Activated CD4-positive, alpha-beta T cell treated with anti-CD3 and anti-CD28 coated beads, Interleukin-2, amount 50 U/mL, for 16 hours (primary cell): Measurements from ENCODE around the gene KRTAP4-8.
"Not testable (repeated sequence)": the region's sequence is repeated elsewhere in the genome, so short reads cannot be mapped to it uniquely, and the experiment has no call there.

Experiments
- DNase-seq: peaks from one replicate; pipeline ENCODE4 v3.0.0-alpha.2; 2020

Gene KRTAP4-8

DNA sequence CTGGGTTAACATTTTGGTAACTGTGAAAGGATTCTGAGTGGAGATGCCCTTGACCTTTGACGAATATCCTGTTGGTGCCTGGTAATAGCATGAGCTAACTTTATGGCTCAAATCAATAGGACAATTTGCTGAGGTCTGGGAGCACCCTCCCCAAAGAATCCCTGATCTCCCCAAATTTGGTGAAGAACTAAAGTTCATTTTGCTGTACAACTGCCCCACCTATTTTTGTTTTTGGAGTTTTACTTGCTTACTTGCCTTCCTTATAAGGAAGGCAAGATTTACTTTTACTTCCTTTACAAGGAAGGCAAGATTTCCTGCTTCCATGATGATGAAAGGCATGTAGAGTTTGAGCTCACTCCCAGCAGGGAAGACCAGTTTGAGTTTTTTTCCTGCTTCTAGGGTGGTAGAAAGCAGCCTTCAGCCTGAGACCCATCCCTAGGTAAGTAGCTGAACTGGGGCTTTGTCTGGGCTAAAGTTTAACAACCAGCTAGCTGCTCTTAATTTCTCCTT is 10.1 kb upstream of the KRTAP4-8 start:
- DNase-seq: no peak

DNA sequence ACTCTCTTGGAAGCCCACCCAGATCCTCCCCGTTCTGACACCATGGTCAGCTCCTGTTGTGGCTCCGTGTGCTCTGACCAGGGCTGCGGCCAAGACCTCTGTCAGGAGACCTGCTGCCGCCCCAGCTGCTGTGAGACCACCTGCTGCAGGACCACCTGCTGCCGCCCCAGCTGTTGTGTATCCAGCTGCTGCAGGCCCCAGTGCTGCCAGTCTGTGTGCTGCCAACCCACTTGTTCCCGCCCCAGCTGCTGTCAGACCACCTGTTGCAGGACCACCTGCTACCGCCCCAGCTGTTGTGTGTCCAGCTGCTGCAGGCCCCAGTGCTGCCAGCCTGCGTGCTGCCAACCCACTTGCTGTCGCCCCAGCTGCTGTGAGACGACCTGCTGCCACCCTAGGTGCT is 7.4 kb upstream of the KRTAP4-8 start, which contains the start of gene KRTAP4-9:
KRTAP4-9 (plus strand) TSS at position 43 of the 400 bp plus-strand sequence; CDS start at position 43, 0 bp downstream.
- DNase-seq: not testable (repeated sequence)

DNA sequence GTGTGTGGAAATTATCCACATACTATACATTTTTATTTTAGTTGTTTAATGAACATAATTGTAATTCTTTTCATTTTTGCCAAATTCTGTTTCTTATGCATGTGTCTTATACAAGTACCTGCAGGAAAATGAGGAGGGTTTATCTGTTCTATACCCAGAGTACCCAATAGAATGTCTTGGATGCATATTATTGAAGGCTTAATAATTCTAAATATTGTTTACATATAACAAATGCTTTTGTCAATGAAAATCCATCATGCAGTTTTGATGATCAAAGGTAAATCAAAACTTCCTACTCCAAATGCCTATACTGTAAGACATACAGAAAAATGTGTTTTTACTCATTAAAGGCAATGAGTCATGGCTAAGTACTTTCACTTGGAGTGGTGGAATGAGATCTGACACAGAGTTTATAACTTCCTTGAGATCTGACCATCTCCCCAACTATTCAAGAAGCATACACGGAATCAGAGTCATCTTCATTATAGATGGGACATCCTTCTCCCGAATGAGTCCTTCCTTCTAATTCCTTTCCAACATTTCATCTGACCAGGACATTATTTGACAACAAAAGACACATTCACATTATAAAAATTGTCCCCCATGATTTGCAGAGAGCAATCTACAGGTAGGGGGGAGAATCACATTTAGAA is 6.6 kb upstream of the KRTAP4-8 start:
- DNase-seq: not testable (repeated sequence)

DNA sequence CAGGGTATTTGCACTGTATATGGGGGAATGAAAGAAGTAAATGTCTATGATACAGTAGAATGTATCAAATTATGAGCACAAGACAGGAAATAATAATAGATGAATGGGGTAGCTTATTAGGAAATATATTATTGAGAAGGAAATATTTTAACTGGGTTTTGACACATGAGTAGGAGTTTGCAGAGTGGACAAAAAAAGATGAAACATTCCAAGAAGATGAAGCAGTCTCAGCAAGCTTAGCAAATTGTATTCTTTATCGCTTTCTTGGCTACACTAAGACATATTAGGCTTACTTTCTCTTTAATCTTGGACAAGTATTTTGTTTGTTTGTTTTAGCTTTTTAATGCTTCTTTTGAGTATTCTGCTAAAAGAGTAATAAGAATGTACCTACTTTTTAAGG is 6.0 kb upstream of the KRTAP4-8 start:
- no peak for DNase-seq

DNA sequence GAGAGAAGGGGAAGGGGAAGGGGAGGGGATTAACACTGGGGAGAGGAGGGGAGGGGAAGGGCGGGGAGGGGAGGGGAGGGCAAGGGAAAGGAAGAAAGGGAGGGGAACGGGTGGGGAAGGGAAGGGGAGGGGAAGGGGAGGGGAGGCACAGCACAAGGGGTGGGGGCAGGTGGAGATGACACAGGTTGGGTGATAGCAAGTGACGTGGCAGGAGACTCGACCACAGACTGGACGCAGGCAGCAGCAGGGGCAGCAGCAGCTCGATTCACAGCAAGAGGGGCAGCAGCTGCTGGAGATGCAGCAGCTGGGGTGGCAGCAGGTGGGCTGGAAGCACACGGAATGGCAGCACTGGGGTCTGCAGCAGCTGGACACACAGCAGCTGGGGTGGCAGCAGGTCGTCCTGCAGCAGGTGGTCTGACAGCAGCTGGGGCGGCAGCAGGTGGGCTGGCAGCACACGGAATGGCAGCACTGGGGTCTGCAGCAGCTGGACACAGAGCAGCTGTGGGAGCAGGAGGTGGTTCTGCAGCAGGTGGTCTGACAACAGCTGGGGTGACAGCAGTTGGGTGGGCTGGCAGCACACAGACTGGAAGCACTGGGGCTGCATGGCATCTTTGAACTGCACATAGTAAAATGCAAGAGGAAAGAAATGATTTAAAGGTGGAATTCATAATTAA is 3.8 kb upstream of the KRTAP4-8 start, which contains the start of gene KRTAP4-16:
KRTAP4-16 (minus strand) TSS at position 624 of the 674 bp plus-strand sequence; CDS start at position 624, 0 bp downstream.
- DNase-seq: no peak

DNA sequence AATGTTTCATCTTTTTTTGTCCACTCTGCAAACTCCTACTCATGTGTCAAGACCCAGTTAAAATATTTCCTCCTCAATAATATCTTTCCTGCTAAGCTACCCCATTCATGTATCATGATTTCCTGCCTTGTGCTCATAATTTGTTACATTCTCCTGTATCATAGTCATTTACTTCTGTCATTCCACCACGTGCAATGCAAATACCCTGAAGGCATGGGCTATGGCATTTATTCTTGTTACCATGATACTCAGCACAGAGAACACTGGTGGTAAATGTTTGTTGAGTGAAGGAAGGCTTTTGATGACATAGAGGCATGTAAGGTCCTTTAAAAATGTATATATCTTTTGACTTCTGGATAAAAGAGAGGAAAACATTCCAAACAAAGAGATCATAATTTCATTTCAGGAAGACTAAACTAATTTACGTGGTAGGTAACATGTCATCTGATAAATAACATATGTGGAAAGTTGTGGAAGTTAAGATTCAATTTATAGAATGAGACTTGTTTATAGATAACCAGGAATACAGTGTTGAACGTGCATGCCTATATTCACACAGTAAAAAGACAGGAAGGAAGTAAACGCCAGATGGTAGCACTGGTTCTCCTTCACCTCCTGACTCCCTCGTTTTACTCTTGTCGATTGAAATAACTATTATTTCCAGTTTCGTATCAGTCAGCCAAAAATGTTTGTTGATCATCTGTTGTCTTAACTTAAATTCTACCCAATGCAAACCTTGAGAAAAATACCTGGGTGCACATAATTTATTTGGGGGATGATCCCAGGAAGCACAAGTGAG is 1.9 kb upstream of the KRTAP4-8 start:
- DNase-seq: not testable (repeated sequence)

DNA sequence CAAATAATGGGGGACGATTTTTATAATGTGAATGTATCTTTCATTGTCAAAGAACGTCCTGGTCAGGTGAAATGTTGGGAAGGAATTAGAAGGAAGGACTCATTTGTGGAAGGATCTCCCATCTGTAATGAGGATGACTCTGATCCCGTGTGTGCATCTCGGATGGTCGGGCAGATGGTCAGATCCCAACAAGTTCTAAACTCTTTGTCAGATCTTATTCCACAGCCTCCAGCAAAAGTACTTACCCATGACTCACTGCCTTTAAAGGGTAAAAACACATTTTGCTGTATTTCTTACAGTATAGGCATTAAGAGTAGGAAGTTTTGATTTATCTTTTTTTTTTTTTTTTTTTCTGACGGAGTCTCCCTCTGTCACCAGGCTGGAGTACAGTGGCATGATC is 539 bp upstream of the KRTAP4-8 start:
- DNase-seq: no peak

DNA sequence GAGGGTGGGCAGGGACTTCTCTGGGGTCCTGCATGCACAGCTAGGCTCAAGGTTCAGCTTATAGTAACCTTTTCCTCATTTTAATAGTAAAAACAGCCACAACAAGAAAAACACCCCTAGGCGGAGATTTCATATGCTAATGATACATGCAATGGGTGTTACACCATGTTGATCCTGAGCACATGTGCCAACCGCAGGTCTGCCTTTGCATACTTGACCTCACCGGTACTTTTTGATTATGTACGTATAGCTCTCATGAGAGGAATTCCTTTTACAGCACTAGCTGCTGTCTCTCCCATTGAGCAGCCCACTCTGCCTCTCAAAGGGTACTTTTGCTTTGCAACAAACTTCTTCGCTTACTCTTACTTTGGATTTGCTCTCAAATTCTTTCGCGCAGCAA is 1.9 kb downstream of the KRTAP4-8 start:
- no peak for DNase-seq

DNA sequence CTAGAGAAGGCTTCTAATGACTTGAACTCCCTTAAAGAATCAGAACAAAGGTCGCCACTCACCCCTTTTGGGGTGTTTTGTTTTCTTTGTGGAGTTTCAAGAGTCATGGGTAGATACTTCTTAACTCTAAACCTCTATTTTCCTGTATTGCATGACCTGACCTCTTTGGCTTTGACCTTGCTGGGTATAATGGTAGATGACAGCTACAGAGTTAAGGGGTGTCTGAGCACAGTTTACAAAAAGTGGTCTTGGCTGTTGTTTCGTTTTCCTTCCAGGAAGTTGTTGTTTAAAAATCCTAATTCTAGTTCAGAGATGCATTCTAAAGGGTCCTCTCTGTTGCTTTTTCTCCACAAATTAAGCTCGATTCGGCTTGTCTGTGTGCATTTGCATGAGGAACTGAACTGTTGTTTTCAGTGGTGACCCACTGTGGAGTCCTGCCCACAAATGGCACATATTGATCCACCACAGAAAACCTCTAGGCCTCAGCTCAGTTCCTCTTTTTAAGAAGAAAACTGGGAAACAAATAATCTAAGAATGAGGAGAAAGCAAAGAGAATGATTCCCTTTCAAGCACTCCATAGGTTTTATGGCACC is 9.1 kb downstream of the KRTAP4-8 start:
- not testable (repeated sequence) for DNase-seq

DNA sequence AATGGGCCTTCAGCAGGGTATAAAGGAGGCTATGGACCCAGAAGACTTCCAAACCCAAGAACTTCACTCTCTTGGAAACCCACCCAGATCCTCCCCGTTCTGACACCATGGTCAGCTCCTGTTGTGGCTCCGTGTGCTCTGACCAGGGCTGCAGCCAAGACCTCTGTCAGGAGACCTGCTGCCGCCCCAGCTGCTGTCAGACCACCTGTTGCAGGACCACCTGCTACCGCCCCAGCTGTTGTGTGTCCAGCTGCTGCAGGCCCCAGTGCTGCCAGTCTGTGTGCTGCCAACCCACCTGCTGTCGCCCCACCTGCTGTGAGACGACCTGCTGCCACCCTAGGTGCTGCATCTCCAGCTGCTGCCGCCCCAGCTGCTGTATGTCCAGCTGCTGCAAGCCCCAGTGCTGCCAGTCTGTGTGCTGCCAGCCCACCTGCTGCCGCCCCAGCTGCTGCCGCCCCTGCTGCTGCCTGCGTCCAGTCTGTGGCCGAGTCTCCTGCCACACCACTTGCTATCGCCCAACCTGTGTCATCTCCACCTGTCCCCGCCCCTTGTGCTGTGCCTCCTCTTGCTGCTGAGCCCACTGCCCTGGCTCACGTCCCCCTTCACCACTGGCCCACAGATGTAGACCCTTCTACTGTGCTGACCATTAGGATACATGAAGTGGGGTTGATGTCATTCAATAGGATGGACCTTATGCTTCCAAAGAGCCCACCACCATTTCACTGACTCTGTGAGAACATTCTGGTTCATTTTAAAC is 13.7 kb downstream of the KRTAP4-8 start, which contains the start of gene KRTAP4-7:
KRTAP4-7 (plus strand) TSS at position 51 of the 757 bp plus-strand sequence; CDS start at position 108, 57 bp downstream.
- not testable (repeated sequence) for DNase-seq

DNA sequence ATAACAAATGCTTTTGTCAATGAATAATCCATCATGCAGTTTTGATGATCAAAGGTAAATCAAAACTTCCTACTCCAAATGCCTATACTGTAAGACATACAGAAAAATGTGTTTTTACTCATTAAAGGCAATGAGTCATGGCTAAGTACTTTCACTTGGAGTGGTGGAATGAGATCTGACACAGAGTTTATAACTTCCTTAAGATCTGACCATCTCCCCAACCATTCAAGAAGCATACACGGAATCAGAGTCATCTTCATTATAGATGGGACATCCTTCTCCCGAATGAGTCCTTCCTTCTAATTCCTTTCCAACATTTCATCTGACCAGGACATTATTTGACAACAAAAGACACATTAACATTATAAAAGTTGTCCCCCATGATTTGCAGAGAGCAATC is 14.5 kb downstream of the KRTAP4-8 start:
- DNase-seq: not testable (repeated sequence)

DNA sequence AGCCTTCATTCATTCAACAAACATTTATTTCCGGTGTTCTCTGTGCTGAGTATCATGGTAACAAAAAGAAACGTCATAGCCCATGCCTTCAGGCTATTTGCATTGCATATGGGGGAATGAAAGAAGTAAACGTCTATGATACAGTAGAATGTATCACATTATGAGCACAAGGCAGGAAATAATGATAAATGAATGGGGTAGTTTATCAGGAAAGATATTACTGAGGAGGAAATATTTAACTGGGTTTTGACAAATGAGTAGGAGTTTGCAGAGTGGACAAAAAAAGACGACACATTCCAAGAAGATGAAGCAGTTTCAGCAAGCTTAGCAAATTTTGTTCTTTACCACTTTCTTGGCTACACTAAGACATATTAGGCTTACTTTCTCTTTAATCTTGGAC is 15.3 kb downstream of the KRTAP4-8 start:
- no peak for DNase-seq

DNA sequence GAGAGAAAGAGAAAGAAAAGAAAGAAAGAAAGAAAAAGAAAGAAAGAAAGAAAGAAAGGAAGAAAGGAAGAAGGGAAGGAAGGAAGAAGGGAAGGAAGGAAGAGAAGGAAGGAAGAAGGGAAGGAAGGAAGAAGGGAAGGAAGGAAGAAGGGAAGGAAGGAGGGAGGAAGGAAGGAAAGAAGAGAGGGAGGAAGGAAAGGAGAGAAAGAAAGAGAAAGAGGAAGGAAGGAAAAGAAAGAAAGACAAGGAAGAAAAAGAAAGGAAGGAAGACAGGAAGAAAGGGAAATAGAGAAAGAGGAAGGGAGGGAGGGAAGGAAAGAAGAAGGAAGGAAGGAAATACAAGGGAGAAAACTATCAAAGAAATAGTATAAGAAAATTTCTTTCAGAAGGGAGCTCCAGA is 21.2 kb downstream of the KRTAP4-8 start:
- no peak for DNase-seq

DNA sequence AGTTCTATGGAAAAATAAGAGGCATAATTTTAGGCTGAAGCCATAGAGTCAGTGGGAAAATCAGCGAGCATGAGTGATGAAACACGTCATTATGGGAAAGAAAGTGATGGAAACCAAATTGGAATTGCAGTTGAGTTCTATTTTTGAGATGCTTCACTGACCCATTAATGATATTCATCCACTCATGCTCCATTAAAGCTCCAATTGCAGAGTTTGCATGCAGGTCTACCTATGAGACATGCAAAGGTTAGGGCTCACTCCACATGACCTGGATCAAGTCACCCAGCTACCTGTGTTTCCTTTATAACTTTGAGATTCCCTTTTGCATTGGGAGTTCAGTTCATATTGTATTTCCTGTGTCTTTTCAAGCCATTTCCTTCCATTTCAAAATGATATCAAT is 24.3 kb downstream of the KRTAP4-8 start:
- no peak for DNase-seq

DNA sequence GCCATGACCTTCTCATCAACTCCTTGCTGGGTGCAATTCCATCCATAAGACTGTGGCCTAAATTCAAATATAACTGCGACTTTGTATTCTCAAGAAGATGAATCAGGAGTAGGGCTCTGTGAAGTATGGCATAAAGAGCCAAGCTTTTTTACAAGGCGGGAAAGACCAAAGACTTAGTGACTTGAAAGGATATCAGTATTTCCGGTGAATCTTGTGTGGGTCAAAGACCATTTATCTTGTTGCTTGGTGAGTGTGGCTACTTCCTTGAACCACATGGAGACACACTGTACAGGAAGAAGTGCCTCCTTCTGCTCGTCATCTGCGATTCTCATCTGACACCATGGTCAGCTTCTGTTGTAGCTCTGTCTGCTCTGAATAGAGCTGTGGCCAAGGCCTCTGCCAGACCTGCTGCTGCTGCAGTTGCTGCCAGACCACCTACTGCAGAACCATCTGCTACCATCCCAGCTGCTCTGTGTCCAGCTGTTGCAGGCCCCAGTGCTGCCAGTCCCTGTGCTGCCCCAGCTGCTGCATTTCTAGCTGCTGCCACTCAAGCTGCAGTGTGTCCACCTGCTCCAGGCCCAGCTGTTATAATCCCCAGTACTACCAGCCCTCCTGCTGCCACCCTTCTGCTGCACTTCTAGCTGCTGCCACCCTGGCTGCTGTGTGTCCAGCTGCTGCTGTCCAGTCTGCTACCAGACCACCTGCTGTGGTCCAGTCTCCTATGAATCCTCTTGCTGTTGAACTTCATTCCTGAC is 26.2 kb downstream of the KRTAP4-8 start:
- DNase-seq: no peak

DNA sequence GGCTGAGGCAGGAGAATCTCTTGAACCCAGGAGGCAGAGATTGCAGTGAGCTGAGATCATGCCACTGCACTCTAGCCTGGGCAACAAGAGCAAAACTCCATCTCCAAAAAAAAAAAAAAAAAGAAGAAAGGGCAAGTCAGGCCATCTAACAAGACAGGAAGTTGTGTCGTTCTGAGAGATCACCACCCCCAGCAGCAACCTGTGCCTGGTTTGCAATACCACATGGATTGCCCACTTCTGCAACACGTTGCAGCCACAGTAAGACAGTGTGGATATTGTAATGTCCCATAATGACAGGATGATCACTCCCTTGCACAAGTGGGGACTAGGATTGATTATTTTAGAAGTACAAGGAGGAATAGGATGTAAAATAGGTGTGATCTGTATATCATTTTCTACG is 28.9 kb downstream of the KRTAP4-8 start:
- no peak for DNase-seq

DNA sequence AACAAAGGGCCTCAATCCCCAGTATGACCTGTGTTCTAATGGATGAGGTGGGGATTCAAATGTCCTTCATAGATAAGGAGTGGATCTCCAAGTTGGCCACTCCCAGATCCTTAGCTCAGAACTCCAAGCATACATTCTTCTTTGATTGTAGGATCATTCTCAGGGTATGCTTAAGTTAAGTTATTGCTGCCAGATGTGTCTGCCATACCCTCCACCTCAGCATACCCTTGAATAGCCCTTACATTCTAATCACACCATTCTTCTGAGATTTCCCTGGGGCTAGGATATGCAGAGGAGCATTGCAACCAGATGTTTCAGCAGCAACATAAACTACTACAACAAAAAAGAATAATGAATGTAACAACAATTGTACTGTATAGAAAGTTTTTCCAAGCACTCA is 30.7 kb downstream of the KRTAP4-8 start:
- no peak for DNase-seq

DNA sequence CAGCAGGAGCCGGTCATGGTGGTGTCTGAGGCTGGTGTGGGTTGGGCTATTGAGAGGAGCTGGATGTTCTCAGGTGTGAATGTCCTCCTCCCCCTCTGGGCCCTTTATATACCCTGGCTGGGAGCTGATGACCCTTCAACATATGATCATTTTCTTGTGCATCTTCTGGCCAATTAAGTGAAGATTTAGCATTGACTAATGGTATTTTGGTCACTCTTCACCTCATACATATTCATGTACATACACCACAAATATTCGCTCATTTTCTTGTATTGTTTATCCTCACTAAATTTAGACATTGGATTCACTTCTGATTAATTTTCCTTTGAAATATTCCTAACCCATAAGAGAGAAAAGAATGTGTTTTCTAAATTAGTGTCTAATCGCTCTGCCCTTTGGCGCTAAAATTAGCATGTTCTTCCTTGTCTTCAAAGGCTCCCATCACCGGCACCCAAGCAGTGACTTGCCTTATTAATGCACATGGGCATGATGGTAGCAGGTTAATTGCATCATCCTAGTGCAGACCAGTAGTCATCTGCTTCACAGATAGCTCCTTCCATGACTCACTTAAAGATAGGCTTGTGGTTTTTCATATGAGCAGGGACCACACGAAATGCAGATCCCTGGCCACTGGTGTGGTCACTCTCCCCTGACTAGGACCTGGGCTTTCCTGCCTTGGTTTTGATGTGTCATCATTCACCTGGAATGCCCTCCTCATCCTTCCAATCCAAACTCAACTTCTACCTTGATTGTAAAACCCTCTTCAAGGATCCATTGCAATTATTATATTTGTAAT is 31.9 kb downstream of the KRTAP4-8 start, which contains the start of gene KRTAP2-4:
KRTAP2-4 (minus strand) TSS at position 51 of the 796 bp plus-strand sequence; CDS start at position 17, 34 bp downstream.
- DNase-seq: no peak

DNA sequence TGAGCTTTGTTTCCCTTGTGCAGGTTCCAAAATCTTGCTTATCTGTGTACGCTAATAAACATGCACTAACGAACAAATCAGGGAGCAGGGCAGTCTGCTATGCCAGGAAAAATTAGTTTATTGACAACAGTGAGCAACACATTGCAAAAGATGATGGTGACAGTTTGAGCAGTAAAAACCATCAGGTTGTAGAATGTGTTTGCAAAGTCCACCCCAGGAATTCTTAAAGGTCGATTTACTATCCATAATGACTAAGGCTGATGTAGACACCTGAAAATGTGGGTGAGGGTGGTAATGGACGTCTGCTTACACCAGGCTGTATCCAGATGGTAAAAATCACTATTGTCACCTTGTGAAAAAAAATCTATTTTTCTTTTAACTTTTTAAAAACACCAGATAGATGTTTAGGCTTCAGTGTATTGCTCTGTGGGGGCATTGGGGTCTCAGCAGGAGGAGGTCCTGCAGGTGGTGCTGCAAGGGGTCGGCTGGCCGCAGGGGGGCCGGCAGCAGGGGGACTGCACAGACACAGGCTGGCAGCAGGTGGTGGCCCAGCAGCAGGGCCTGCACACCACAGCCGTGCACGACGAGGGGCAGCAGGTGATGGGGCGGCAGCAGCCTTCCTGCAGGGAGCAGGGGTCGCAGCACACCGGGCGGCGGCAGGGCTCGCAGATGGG is 32.8 kb downstream of the KRTAP4-8 start:
- not testable (repeated sequence) for DNase-seq

DNA sequence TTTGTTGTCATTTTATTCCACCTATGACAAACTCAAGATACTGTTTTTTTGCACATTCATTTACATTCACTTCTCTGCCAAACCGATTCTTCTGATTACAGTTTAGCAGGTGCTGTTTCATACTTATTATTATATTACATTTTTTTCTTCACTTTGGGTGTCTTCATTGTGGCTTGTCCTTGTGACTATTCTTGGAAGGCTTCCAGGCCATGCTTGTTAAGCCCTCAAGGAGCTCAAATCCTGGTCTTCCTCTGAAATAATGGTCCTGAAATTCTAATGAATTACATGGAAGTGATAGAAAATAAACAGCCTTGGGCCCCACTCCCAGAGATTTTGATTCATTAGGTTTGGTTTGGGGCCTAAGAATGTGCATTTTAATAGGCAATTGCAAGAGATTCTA is 33.6 kb downstream of the KRTAP4-8 start:
- no peak for DNase-seq
